Measurements from ENCODE around the gene TNXB.

TNXB gene

DNA sequence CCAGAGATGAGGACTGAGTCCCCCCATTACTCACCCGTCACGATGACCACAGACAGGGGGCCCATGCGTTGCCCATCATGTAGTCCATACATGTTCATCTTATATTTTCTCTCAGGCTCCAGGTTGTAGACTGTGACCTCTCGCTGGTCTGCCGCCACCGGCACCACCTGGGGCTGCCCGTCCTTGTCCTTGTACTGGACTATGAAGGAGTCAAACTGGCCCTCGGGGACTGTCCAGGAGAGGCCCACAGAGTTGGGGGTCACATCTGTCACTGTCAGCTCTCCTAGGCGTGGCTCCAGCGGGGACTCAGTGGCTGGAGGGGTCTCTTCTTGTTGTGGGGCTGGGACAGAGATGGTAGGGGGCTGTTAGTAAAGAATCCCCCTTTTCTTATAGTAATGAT lies 35.5 kb downstream of the TNXB start:
- TF ChIP-seq TAF1 (IDR thresholded peaks at IDR 0.05; ENCODE audit: borderline replicate concordance, insufficient read depth, low read length) (no peak), SIN3A (IDR thresholded peaks at IDR 0.05; ENCODE audit: borderline replicate concordance, insufficient read depth, low read length) (no peak), FOXP2 (optimal IDR thresholded peaks at IDR 0.05; ENCODE audit: borderline replicate concordance, extremely low read depth, extremely low read length, insufficient read depth) (no peak), POLR2AphosphoS5 (IDR thresholded peaks at IDR 0.05; ENCODE audit: low read depth, low read length) (no peak)
- TF ChIP-seq, protein P1, sequence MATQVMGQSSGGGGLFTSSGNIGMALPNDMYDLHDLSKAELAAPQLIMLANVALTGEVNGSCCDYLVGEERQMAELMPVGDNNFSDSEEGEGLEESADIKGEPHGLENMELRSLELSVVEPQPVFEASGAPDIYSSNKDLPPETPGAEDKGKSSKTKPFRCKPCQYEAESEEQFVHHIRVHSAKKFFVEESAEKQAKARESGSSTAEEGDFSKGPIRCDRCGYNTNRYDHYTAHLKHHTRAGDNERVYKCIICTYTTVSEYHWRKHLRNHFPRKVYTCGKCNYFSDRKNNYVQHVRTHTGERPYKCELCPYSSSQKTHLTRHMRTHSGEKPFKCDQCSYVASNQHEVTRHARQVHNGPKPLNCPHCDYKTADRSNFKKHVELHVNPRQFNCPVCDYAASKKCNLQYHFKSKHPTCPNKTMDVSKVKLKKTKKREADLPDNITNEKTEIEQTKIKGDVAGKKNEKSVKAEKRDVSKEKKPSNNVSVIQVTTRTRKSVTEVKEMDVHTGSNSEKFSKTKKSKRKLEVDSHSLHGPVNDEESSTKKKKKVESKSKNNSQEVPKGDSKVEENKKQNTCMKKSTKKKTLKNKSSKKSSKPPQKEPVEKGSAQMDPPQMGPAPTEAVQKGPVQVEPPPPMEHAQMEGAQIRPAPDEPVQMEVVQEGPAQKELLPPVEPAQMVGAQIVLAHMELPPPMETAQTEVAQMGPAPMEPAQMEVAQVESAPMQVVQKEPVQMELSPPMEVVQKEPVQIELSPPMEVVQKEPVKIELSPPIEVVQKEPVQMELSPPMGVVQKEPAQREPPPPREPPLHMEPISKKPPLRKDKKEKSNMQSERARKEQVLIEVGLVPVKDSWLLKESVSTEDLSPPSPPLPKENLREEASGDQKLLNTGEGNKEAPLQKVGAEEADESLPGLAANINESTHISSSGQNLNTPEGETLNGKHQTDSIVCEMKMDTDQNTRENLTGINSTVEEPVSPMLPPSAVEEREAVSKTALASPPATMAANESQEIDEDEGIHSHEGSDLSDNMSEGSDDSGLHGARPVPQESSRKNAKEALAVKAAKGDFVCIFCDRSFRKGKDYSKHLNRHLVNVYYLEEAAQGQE (IDR thresholded peaks at IDR 0.05; ENCODE audit: insufficient read depth in 1 of 2, low read depth in 2 of 2, low read length in 2 of 2): no peak

DNA sequence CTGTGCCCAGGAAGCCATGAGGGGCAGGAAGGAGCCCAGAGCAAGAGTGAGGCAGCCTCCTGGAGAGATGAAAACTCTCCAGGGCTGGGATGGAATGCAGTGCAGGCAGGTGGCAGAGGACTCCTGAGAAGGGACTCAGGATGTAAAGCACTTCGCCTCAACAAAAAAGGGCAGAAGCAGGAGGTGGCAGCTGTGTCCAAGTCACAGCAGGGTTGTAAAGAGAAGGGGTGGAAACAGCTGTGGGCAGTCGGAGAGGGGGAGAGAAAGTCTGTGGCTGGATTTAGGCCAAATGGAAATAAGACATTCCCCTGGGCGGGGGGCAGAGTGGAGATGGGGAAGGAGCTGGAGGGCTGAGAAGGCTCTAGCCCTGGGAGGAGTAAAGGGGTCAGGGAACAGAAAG lies 36.0 kb downstream of the TNXB start:
- TF ChIP-seq FOXP2 (optimal IDR thresholded peaks at IDR 0.05; ENCODE audit: borderline replicate concordance, extremely low read depth, extremely low read length, insufficient read depth): no peak
- no peak for TF ChIP-seq TAF1 (IDR thresholded peaks at IDR 0.05; ENCODE audit: borderline replicate concordance, insufficient read depth, low read length)
- TF ChIP-seq POLR2AphosphoS5 (IDR thresholded peaks at IDR 0.05; ENCODE audit: low read depth, low read length): no peak
- TF ChIP-seq, protein P1 (IDR thresholded peaks at IDR 0.05; ENCODE audit: insufficient read depth in 1 of 2, low read depth in 2 of 2, low read length in 2 of 2): no peak
- no peak for TF ChIP-seq SIN3A (IDR thresholded peaks at IDR 0.05; ENCODE audit: borderline replicate concordance, insufficient read depth, low read length)

DNA sequence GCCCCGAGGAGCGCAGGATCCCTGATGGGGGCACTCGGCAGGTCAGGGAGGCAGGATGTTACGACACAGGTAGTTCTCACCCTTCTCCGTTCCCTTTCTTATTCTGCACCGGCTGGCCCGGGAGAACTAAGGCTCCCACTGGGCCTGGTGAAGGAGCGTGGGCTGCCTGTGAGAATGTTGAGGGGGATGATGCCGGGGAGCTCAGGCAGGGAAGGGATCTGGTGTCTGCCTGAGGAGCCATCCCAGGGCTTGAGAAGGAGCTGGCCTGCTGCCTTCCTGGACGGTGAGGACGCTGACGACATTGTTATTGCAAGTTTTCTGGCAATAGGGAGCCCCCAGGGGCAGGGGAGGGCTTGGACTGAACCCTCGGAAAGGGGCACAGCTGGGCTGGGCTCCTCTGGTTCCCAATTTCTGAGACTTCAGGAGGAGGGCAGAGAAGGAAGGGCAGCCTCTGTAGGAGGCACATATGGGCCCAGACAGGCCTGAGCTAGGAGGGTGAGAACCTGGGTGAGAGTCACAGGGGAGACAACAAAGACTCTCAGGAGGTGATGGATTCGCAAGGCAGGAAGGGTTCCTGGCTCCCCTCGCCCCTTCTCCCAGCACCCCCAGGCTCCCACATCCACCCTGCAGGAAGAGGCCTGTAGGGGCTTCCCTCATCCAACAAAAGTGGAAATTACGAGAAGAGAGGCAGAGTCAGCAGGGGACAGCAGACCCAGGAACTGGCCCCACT lies 38.2 kb downstream of the TNXB start:
- no peak for TF ChIP-seq SIN3A (IDR thresholded peaks at IDR 0.05; ENCODE audit: borderline replicate concordance, insufficient read depth, low read length)
- TF ChIP-seq POLR2AphosphoS5 (IDR thresholded peaks at IDR 0.05; ENCODE audit: low read depth, low read length): no peak
- TF ChIP-seq TAF1 (IDR thresholded peaks at IDR 0.05; ENCODE audit: borderline replicate concordance, insufficient read depth, low read length): no peak
- TF ChIP-seq FOXP2 (optimal IDR thresholded peaks at IDR 0.05; ENCODE audit: borderline replicate concordance, extremely low read depth, extremely low read length, insufficient read depth): no peak
- TF ChIP-seq, protein P1 (IDR thresholded peaks at IDR 0.05; ENCODE audit: insufficient read depth in 1 of 2, low read depth in 2 of 2, low read length in 2 of 2): no peak

DNA sequence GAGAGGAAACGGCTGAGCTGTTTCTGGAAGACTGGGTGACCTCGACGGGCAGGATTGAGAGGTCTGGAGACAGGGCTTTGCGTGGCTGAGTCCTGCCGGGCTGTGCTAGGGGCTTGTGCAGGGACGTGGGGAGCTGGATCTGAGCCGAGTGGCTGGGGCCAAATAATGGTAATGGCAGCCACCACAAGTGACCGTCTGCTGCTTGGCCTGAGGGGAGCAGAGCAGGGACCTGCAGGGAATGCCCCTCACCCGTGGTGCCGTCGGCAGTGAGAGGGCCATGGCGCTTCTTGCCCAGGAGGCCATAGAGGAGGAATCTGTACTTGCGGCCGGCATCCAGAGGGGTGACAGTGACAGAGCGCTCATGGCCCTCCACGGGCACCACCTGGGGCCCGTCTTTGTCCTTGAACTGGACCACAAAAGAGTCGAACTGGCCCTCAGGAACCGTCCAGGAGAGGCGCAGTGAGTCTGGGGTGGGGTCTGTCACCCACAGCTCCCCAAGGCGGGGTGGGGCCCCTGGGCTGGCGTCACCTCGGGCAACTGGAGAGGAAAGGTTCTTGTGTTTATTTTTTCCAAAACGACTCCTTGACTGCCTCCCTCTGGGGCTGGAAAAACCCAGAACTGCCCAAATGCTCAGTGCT lies 39.1 kb downstream of the TNXB start:
- TF ChIP-seq, protein P1 (IDR thresholded peaks at IDR 0.05; ENCODE audit: insufficient read depth in 1 of 2, low read depth in 2 of 2, low read length in 2 of 2): no peak
